ENCODE data around the gene POC1A.

DNA sequence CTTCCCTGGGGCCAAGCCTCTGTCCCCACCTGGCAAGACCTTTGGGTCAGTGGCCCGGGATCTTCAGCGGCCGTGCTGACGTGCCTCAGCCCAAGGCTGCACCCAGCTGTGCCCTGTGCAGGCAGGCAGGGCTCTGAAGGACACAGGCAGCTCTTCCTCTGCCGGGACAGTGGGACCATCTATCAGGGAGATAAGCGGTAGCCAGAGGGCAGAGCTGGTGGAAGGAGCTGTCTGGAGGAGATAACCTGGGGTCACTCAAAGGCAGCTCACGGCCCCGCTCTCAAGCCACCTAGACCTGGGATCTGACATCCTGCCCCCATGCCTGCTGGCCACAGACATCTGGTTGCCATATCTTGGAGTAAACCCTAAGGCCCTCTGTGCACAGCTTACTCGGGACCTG is 125.2 kb downstream of the POC1A start:
- TF ChIP-seq EGR1 (IDR thresholded peaks at IDR 0.05) = no peak
- TF ChIP-seq, protein P1, sequence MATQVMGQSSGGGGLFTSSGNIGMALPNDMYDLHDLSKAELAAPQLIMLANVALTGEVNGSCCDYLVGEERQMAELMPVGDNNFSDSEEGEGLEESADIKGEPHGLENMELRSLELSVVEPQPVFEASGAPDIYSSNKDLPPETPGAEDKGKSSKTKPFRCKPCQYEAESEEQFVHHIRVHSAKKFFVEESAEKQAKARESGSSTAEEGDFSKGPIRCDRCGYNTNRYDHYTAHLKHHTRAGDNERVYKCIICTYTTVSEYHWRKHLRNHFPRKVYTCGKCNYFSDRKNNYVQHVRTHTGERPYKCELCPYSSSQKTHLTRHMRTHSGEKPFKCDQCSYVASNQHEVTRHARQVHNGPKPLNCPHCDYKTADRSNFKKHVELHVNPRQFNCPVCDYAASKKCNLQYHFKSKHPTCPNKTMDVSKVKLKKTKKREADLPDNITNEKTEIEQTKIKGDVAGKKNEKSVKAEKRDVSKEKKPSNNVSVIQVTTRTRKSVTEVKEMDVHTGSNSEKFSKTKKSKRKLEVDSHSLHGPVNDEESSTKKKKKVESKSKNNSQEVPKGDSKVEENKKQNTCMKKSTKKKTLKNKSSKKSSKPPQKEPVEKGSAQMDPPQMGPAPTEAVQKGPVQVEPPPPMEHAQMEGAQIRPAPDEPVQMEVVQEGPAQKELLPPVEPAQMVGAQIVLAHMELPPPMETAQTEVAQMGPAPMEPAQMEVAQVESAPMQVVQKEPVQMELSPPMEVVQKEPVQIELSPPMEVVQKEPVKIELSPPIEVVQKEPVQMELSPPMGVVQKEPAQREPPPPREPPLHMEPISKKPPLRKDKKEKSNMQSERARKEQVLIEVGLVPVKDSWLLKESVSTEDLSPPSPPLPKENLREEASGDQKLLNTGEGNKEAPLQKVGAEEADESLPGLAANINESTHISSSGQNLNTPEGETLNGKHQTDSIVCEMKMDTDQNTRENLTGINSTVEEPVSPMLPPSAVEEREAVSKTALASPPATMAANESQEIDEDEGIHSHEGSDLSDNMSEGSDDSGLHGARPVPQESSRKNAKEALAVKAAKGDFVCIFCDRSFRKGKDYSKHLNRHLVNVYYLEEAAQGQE (IDR thresholded peaks at IDR 0.05; ENCODE audit: low read depth) = no peak

Measured in Ishikawa (cell line).